GM21515 (cell line): Measurements from ENCODE around the gene COMMD3.
A peak's percentile ranks its signal among the peaks of the same experiment; 100 is the strongest.
"Not testable (repeated sequence)": the region's sequence is repeated elsewhere in the genome, so short reads cannot be mapped to it uniquely, and the experiment has no call there.

Source experiments
- ATAC-seq: cut with Tn5 transposase; IDR thresholded peaks from one replicate; pipeline ENCODE4 v1.9.1; 2021; ENCODE audit not compliant: unreplicated experiment

The COMMD3 gene

GRCh38 chr10:22316286-22317075 lies at the start of gene COMMD3:
Gene COMMD3, plus strand, starts transcription at chr10:22316388. Its CDS starts 30 bp downstream, at chr10:22316418.
- peak; percentile 57 for ATAC-seq

- no peak for ATAC-seq
Measured at GRCh38 chr10:22268503-22268902, 47.7 kb upstream of the COMMD3 start.

DNA sequence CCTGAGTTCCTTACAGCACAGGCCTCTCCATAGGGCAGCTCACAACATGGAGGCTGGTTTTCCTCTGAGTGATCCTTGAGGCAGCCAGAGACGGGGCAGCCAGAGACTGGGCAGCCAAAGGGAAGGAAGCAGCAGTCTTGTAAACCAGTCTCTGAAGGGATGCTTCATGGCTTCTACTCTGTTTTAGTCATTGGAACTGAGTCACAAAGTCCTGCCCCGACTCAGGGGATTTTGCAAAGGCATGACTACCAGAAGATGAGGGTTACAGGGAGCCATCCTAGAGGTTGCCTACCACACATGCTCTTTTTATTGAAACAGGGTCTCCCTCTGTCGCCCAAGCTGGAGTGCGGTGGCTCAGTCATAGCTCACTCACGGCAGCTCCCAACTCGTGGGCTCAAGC lies 44.4 kb upstream of the COMMD3 start:
- no peak for ATAC-seq

DNA sequence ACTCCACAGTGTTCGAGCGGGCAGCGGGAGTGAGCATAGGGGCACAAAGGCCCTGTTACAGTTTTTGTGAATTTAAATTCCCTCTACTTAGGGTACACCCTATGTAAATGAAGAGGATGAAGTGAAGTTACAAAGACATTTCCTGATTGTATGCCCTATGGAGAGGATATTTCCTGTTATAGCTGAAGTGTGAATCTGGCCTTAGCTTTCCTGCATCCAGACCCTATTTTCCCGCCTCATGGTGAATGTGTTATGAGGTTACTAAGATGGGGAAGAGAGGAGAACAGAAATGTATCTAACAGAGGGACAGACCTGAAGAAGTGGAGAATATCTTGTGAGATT lies 37.8 kb upstream of the COMMD3 start:
- ATAC-seq: no peak

DNA sequence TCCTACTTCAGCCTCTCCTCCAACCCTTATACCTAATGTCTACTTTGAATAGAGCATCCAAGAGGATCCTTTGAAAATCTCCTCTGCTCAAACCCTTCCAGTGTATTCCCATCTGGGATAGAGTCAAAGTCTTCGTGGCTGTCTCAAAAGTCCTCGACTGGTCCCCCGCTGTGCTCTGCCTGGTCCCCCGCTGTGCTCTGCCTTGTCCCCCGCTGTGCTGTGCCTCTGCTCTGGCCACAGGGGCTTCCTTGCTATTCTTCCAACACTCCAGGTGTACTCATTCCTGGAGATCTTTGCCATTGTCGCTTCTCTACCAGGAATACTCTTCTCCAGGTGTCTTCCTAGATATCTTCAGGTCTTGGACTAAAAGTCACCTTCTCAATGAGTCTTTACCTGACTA lies 36.1 kb upstream of the COMMD3 start:
- ATAC-seq: no peak

- no peak for ATAC-seq
Measured at GRCh38 chr10:22285130-22285529, 31.1 kb upstream of the COMMD3 start.

DNA sequence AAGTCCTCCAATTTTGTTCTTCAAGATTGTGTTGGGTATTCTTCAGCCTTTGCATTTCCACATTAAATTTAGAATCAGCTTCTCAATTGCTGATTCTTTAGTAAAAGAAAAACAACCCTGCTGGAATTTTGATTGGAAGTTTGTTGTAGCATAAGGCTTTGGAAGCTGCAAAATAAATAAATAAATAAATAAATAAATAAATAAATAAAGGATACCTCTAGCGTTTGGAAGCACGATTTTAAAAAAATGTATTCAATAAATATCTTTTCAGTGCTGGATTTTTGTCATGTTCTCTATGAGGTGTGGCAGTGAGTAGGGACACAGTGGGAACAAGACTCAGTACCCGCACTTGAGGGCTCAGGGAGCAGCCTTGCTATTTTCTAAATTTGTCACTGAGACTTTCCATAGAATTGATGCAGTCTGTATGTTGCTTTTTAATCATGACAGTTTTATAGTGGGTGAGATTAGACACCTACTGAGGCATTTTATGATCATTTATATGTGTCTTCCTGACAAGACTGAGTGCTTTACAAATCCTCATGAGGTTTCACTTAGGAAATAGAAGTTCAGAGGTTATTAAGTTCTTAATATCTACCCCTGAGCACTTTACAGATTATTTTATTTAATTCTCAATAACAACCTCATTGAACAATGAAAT lies 22.3 kb upstream of the COMMD3 start:
- no peak for ATAC-seq

GRCh38 chr10:22294694-22295093 lies 21.5 kb upstream of the COMMD3 start:
- no peak for ATAC-seq

DNA sequence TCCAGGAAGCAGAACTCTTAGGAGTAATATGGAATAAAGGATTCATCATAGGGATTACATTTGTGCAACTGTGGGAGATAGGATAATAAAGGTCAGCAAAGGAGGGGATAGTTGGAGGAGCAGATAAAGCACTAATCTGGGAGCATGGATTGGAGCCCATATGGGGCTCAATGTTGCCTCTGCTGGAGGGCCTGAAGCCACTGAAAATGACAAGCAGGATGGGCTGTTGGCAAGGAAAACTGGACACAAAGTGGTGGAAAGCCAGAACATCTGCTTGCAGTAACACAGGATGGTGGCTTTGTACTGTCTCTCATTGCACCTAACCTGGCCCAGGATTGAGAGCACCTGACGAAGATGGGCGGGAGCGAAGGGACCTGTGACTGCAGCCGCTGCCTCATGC lies 15.0 kb upstream of the COMMD3 start:
- no peak for ATAC-seq

- ATAC-seq: no peak
Measured at GRCh38 chr10:22303461-22303860, 12.7 kb upstream of the COMMD3 start.

DNA sequence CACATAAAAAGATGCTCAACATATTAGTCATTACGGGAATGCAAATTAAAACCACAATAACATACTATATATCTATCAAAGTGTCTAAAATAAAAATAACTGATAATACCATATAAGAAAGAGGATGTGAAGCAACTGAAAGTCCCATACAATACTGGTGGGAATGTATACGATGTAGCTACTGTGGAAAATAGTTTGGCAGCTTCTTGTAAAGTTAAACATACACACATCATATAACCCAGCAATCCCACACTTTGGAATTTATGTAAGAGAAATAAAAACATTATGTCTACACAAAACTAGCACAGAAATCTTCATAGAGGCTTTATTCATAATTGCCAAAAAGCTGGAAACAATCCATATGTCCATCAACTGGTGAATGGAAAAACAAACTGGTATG lies 10.5 kb upstream of the COMMD3 start:
- ATAC-seq: no peak

GRCh38 chr10:22308390-22308789 lies 7.8 kb upstream of the COMMD3 start:
- ATAC-seq: peak; percentile 87

- no peak for ATAC-seq
Measured at GRCh38 chr10:22309180-22310000, 6.8 kb upstream of the COMMD3 start.

DNA sequence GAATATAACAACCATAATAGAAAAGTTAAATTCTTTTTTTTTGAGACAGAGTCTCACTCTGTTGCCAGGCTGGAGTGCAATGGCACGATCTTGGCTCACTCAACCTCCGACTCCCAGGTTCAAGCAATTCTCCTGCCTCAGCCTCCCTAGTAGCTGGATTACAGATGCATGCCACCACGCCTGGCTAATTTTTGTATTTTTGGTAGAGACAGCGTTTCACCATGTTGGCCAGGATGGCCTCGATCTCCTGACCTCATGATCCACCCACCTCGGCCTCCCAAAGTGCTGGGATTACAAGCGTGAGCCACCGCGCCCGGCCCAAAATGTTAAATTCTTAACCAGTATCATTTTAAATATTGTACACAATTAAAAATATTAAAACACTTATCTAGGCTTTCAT lies 6.2 kb upstream of the COMMD3 start:
- not testable (repeated sequence) for ATAC-seq

- no peak for ATAC-seq
Measured at GRCh38 chr10:22310928-22311327, 5.3 kb upstream of the COMMD3 start.

- ATAC-seq: no peak
Measured at GRCh38 chr10:22314852-22315251, 1.3 kb upstream of the COMMD3 start.

GRCh38 chr10:22315455-22316285 lies 518 bp upstream of the COMMD3 start:
- peak; percentile 27 for ATAC-seq

DNA sequence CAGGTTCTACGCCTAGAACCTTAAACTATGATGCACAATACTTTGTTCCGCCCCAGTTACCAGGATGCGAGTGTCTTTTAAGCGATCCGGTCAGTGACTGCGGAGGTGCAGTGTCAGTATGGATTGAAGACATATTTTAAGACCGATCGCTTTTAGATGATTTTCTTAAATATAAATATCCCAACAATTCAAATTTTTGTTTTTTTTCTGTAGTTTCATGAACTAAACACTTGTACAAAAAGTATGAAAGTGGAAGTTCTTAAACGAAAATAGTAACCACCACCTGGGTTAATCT lies 835 bp downstream of the COMMD3 start:
- ATAC-seq: peak; percentile 22

- ATAC-seq: no peak
Measured at GRCh38 chr10:22317771-22318565, 1.8 kb downstream of the COMMD3 start.

DNA sequence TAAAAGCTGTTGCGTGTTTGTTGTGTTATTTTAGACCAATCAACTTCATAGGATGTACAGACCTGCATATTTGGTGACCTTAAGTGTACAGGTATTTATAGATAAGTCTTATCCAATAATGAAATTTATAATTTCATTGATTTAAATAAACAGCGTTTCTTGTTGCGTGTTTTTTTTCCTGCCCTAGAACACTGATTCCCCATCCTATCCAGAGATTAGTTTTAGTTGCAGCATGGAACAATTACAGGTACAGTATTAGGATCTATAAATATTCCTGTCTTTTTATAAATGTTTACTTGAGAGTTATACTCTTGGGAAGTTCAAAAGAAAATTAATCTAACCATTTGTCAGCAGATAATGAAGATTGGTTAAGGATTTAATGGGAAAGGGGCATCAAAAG lies 2.6 kb downstream of the COMMD3 start:
- no peak for ATAC-seq
